Stomach (tissue), 9 donors: ENCODE measurements around the gene GOLPH3. TPM values are rescaled to one million over a fixed set of nuclear protein-coding genes. Genes with fewer than 3 reads are reported as not detected.

Experiments
- DNase-seq, 2 donors: peaks; one replicate each; pipeline versions ENCODE4 v3.0.0 to v3.0.0-alpha.2; 2013 to 2019
- H3K27ac ChIP-seq, 5 donors: fragments of 200-600 bp in 4 of 5; sonication (generic) in 4 of 5; one replicate each; pipeline ENCODE4 v1.5.1; 2013 to 2019; ENCODE audit warnings: mild to moderate bottlenecking in 1 of 5, moderate library complexity in 1 of 5
- H3K27me3 ChIP-seq, 3 donors: fragments of 200-600 bp; sonication (generic); one replicate each; pipeline ENCODE4 v1.5.1; 2017 to 2019; ENCODE audit warnings: mixed run types in 1 of 3
- H3K36me3 ChIP-seq, 4 donors: fragments of 200-600 bp; sonication (generic); 1 replicate in 3 of 4; 2 replicates in 1 of 4; pipeline ENCODE4 v1.5.1; 2016 to 2019
- H3K4me1 ChIP-seq, 4 donors: fragments of 200-600 bp; sonication (generic); one replicate each; pipeline ENCODE4 v1.5.1; 2016 to 2019
- H3K4me3 ChIP-seq, 4 donors: fragments of 200-600 bp; sonication (generic) in 3 of 4; one replicate each; pipeline ENCODE4 v1.5.1; 2016 to 2019; ENCODE audit warnings: mild to moderate bottlenecking in 1 of 4
- H3K9me3 ChIP-seq, 4 donors: fragments of 200-600 bp; sonication (generic); one replicate each; pipeline ENCODE4 v1.5.1; 2016 to 2019
- CTCF ChIP-seq, 7 experiments: fragments of 450-650 bp in 4 of 7; fragments of 200-600 bp in 3 of 7; sonication (generic) in 3 of 7; IDR thresholded peaks; one replicate each; pipeline ENCODE4 v1.5.1; 2016 to 2019; ENCODE audit warnings: antibody characterized with exemption in 7 of 7, control low read depth in 2 of 7, mild to moderate bottlenecking in 1 of 7
- EP300 ChIP-seq: sonication (generic); formaldehyde crosslinking; IDR thresholded peaks from one replicate; pipeline ENCODE4 v1.6.1; 2017; ENCODE audit warnings: antibody characterized with exemption
- POLR2A ChIP-seq, 4 donors: fragments of 450-650 bp; IDR thresholded peaks; one replicate each; pipeline ENCODE4 v1.6.1; 2016; ENCODE audit warnings: antibody characterized with exemption in 4 of 4, control low read depth in 2 of 4, mild to moderate bottlenecking in 1 of 4, moderate library complexity in 1 of 4
- POLR2AphosphoS5 ChIP-seq, 3 donors: sonication (generic); formaldehyde crosslinking; IDR thresholded peaks; one replicate each; pipeline ENCODE4 v1.6.1; 2016; ENCODE audit warnings: antibody characterized with exemption in 3 of 3
- WGBS, 5 donors: extraction: QIAGEN DNeasy Blood & Tissue Kit in 3 of 5; methylation state at CpG; one replicate each; pipeline versions ENCODE4 v1.1.5 to v1.1.7; 2013 to 2018; 5-methylcytosine and 5-hydroxymethylcytosine counted together
- intact Hi-C: fragments of 100-400 bp; cut with DNase I; formaldehyde crosslinking; loops from one replicate; pipeline ENCODE4 v1.15.1; 2023; ENCODE audit warnings: low total_unique reads
- polyA plus RNA-seq, 3 donors: library from polyadenylated mRNA; stranded (reverse); fragments of 200-250 nt; gene quantifications; one replicate each; pipeline ENCODE4 v1.2.3, GENCODE V29; 2013
- total RNA-seq, 5 donors: library from RNA; depleted of rRNA; stranded (reverse); fragments of >200 nt; gene quantifications; one replicate each; pipeline versions ENCODE4 v1.1.0 to v1.2.3, GENCODE V29; 2014 to 2016
- donor health status: healthy with polysubstance abuse.
- donor health status: Bipolar disorder and iron deficiency.
- donor health status: healthy.

The GOLPH3 gene
- total and polyA plus RNA-seq, 8 donors = 38.3 to 171 (median 92.7) TPM

DNA sequence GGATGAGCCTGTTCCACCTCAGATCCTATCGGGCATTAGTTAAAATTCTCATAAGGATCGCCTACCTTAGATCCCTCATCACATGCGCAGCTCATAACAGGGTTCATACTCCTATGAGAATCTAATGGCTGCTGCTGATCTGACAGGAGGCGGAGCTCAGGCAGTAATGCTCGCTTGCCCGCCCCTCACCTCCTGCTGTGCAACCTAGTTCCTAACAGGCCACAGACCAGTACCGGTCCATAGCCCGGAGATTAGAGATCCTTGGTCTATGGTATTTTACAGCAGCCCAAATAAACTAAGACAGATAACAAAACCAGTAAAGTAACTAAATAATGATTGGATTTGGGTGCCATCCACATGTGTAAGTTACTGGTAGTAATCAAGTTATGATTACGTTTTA lies 17.5 kb downstream of the GOLPH3 start:
- Histone ChIP-seq H3K27ac (no peak overlapping the region), H3K4me3 (no peak overlapping the region), H3K4me1 (peaks cover 19 to 92% (median 65%) of the 10 kb centered on the region in 4 donors), H3K36me3 (no peaks in the 10 kb centered on the region), H3K9me3 (no peaks in the 10 kb centered on the region), H3K27me3 (no peaks in the 10 kb centered on the region)
- intact Hi-C loops = no loop called here
- DNase-seq = no peak
- WGBS, 5 donors = 50 to 71% (median 53%) methylated on average over 9 of the region's 9 CpGs
- TF ChIP-seq POLR2A (IDR thresholded peaks at IDR 0.05) = no peak
- TF ChIP-seq EP300 = no peak
- TF ChIP-seq POLR2AphosphoS5 (IDR thresholded peaks at IDR 0.05) = no peak
- TF ChIP-seq CTCF (IDR thresholded peaks at IDR 0.05) = no peak

- Histone ChIP-seq H3K36me3 (no peaks in the 10 kb centered on the region), H3K27me3 (no peaks in the 10 kb centered on the region), H3K4me3 (no peak overlapping the region), H3K9me3 (no peaks in the 10 kb centered on the region), H3K27ac (no peak overlapping the region), H3K4me1 (peaks cover 19 to 92% (median 69%) of the 10 kb centered on the region in 4 donors)
- no peak for DNase-seq
- no peak for TF ChIP-seq EP300
- TF ChIP-seq CTCF (IDR thresholded peaks at IDR 0.05) = no peak
- no peak for TF ChIP-seq POLR2A (IDR thresholded peaks at IDR 0.05)
- no peak for TF ChIP-seq POLR2AphosphoS5 (IDR thresholded peaks at IDR 0.05)
- intact Hi-C loops = no loop called here
- WGBS, 5 donors = 76 to 87% (median 84%) methylated on average over 2 of the region's 2 CpGs
Measured at GRCh38 chr5:32155211-32155610, 18.9 kb downstream of the GOLPH3 start.

GRCh38 chr5:32153723-32154122 lies 20.4 kb downstream of the GOLPH3 start:
- Histone ChIP-seq H3K27ac (peak overlapping the region in 2 of 5 donors; percentile 17), H3K36me3 (no peaks in the 10 kb centered on the region), H3K9me3 (no peaks in the 10 kb centered on the region), H3K4me3 (no peak overlapping the region), H3K27me3 (no peaks in the 10 kb centered on the region), H3K4me1 (peaks cover 16 to 92% (median 63%) of the 10 kb centered on the region in 4 donors)
- 21 to 39% (median 22%) methylated on average over 3 of the region's 3 CpGs for WGBS, 5 donors
- DNase-seq = no peak
- intact Hi-C loops = no loop called here
- no peak for TF ChIP-seq EP300
- TF ChIP-seq POLR2AphosphoS5 (IDR thresholded peaks at IDR 0.05) = no peak
- no peak for TF ChIP-seq CTCF (IDR thresholded peaks at IDR 0.05)
- TF ChIP-seq POLR2A (IDR thresholded peaks at IDR 0.05) = no peak

- H3K4me1 ChIP-seq = peaks cover 22 to 94% (median 67%) of the 10 kb centered on the region in 4 donors
Measured at GRCh38 chr5:32151198-32151597, 22.9 kb downstream of the GOLPH3 start.

More at GRCh38 chr5:32151198-32151597, 22.9 kb downstream of the GOLPH3 start:
- WGBS, 5 donors = 85 to 91% (median 88%) methylated on average over 6 of the region's 6 CpGs
- Histone ChIP-seq H3K9me3 (no peaks in the 10 kb centered on the region), H3K27me3 (no peaks in the 10 kb centered on the region), H3K36me3 (no peaks in the 10 kb centered on the region), H3K27ac (no peak overlapping the region), H3K4me3 (no peak overlapping the region)
- TF ChIP-seq EP300 = no peak
- no peak for TF ChIP-seq CTCF (IDR thresholded peaks at IDR 0.05)
- DNase-seq = no peak
- intact Hi-C loops = no loop called here
